Ovary (tissue), 3 donors: ENCODE results near the gene CPLANE2.

Experiments
- EP300 ChIP-seq: sonication (generic); formaldehyde crosslinking; IDR thresholded peaks from one replicate; pipeline ENCODE4 v1.6.1; 2017; ENCODE audit warnings: antibody characterized with exemption
- POLR2A ChIP-seq: fragments of 450-650 bp; IDR thresholded peaks from one replicate; pipeline ENCODE4 v1.6.1; 2017; ENCODE audit warnings: antibody characterized with exemption, mild to moderate bottlenecking, moderate library complexity
- TF ChIP-seq, protein P1 (sequence below), 3 donors: fragments of 450-650 bp in 2 of 3; fragments of 200-600 bp in 1 of 3; IDR thresholded peaks; one replicate each; pipeline versions ENCODE4 v1.5.1 to v1.8.0; 2016 to 2022; ENCODE audit warnings: antibody characterized with exemption in 3 of 3, mild to moderate bottlenecking in 1 of 3
- donor health status: DM: no; HTN: no; CAD: no.

DNA sequence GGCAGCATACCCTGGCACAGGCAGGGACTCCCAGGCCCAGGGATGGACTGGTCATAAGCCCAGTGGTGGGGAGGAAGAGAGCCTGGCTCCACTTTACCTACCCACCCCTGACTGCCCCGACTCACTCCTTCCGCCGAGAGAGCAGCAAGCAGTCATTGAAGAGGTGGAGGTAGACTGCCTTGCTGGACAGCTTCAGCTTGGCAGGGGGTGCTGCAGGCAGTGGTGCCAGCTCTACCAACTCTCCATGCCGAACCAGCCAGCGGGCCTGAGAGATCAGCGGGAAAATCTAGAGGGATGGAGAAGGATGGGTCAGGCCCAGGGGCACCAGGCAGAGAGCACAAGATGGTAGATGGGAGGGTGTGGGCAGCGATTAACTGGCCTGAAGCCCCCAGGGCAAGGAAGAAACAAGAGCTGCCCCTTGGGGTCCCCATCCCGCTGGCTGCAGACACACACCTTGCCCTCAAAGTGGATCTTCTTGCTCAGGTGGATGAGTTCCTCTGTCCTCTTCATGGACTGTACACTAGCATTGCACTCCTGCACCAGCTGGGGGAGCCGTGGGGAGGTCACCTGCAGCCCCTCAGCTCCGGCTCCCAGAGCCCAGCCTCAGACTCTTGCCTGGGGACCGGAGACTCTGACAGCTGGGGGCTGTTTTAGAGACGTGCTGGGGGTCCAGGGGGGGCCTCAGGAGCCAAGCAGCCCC is 32.2 kb downstream of the CPLANE2 start:
- TF ChIP-seq, protein P1, sequence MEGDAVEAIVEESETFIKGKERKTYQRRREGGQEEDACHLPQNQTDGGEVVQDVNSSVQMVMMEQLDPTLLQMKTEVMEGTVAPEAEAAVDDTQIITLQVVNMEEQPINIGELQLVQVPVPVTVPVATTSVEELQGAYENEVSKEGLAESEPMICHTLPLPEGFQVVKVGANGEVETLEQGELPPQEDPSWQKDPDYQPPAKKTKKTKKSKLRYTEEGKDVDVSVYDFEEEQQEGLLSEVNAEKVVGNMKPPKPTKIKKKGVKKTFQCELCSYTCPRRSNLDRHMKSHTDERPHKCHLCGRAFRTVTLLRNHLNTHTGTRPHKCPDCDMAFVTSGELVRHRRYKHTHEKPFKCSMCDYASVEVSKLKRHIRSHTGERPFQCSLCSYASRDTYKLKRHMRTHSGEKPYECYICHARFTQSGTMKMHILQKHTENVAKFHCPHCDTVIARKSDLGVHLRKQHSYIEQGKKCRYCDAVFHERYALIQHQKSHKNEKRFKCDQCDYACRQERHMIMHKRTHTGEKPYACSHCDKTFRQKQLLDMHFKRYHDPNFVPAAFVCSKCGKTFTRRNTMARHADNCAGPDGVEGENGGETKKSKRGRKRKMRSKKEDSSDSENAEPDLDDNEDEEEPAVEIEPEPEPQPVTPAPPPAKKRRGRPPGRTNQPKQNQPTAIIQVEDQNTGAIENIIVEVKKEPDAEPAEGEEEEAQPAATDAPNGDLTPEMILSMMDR (IDR thresholded peaks at IDR 0.05) = no peak
- TF ChIP-seq EP300 (no peak), POLR2A (no peak)
